Purkinje cell (primary cell): ENCODE data around the gene MSH4. TPM values are rescaled to one million over a fixed set of nuclear protein-coding genes. Genes with fewer than 3 reads are reported as not detected.

Experiments
- polyA plus RNA-seq: library from polyadenylated mRNA; unstranded; fragments of >200 nt; fragmentation: Nextera tagmentation; gene quantifications from 2 replicates; pipeline ENCODE4 v1.2.1, GENCODE V29; 2014

MSH4 gene
- 0.11 and 0.35 TPM in 2 replicates for polyA plus RNA-seq

GRCh38 chr1:75796376-75797272 lies at the start of gene MSH4:
Gene MSH4, plus strand, starts transcription at chr1:75796882. Its CDS starts 104 bp downstream, at chr1:75796986.

DNA sequence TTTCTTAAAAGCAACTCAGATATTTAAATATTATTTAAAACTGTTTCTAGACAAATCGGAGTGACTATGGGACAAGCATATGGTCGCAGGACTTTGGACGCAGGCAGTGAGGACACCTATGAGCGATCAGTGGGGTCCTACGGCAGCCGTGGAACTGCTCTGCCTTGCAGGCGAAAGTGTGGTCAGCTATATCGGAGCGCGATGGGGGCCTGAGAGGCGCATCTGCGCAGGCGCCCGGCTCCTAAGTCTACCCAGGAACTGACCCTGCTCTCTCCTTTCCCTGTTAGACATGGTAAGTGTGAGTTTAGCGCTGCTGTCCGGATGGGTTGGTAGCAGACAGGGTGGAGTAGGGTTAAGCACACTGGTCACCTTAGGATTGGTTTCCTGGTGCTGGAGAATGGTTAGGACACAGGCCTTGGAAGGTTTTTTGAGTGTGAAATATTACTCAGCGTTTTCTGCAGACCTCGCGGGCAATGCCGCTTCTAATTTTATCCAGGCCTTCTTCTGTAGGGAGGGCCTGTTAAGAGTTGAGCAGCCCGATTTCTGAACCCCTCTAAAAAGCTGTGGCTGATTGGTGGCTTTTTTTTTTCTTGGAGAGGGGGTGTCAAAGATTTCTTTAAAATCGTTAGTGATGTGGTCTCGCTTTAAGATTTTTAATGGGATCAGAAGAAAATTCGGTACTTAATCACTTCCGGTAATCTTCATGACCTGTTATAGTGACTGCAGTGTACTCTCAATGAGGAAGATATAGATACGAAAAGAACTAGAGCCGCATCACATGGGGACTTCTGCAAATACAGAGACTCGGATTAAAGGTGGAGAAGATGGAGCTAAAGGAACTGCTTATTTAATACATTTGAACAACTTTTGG lies 10.5 kb upstream of the MSH4 start, which contains the start of gene RABGGTB:
Gene RABGGTB (plus strand): TSS at position 274 of the 871 bp plus-strand sequence. CDS start 16 bp downstream, at position 290.

DNA sequence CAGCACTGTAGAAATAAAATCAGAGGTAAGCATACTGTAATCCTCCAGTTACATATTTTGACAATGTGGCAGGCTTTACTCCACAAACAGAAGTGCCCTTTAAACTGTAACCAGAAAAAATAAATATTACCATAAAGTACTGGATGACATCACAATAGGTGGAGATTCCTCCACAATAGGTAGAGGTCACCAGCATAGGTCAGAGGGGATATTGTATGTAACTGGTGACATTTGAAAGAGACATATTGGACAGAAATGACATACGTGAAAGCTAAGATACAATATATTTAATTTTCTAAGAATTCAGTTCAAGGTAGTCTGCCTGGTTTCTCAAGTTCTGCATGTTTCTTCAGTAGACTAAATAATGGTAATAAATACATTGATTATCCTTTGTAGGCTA lies 135.6 kb downstream of the MSH4 start, which contains the start of gene ASB17:
Gene ASB17 (minus strand): TSS at position 101 of the 400 bp plus-strand sequence. CDS start 113 bp downstream, outside the sequence.

Other genes starting within 250 kb of the MSH4 start
- 4.6 and 6.8 TPM in 2 replicates for gene SLC44A5, start 185.8 kb upstream of the MSH4 start, polyA plus RNA-seq
- gene ACADM, start 72.2 kb upstream of the MSH4 start, polyA plus RNA-seq: 91.0 and 123 TPM in 2 replicates
- gene RABGGTB, start 10.6 kb upstream of the MSH4 start, polyA plus RNA-seq: 110 and 129 TPM in 2 replicates
- 0.36 TPM in 1 of 2 replicates, not detected in the other for gene ASB17, start 135.5 kb downstream of the MSH4 start, polyA plus RNA-seq